ENCODE data around the gene NSMF. TPM values are rescaled to one million over a fixed set of nuclear protein-coding genes. Genes with fewer than 3 reads are reported as not detected.

NSMF gene
- total and polyA plus RNA-seq, 2 experiments from 2014 or later = 20.3 to 103 TPM

GRCh38 chr9:137485343-137486140 lies 26.4 kb upstream of the NSMF start:
- Mint-ChIP-seq H3K4me1 (no peaks in the 10 kb centered on the region), H3K27ac (no peak overlapping the region), H3K9me3 (no peaks in the 10 kb centered on the region), H3K36me3 (ENCODE audit: low read depth) (no peaks in the 10 kb centered on the region), H3K4me3 (no peak overlapping the region), H3K27me3 (ENCODE audit: insufficient read depth, low read depth, poor library complexity) (peaks cover 3% of the 10 kb centered on the region)
- H3K79me2 ChIP-seq (replicated peaks; ENCODE audit: insufficient read depth) = no peaks in the 10 kb centered on the region
- no peaks in the 10 kb centered on the region for H4K20me1 ChIP-seq (replicated peaks; ENCODE audit: insufficient read depth)
- no peak overlapping the region for H3K4me3 ChIP-seq
- no peak overlapping the region for H3K4me2 ChIP-seq
- ATAC-seq (no peak), DNase-seq (ENCODE audit: low spot score) (no peak)
- H3K9me2 ChIP-seq (ENCODE audit: insufficient read depth) = no peaks in the 10 kb centered on the region
- no peaks in the 10 kb centered on the region for H3F3A ChIP-seq (replicated peaks; ENCODE audit: low read depth)
- H3K27ac ChIP-seq (ENCODE audit: low read depth) = no peak overlapping the region
- no peaks in the 10 kb centered on the region for H3K36me3 ChIP-seq (ENCODE audit: insufficient read depth)
- TF ChIP-seq JUNB (IDR thresholded peaks at IDR 0.05; ENCODE audit: unreplicated experiment) (no peak), REST (IDR thresholded peaks at IDR 0.05; ENCODE audit: unreplicated experiment) (no peak), CTCF (conservative IDR thresholded peaks at IDR 0.05; ENCODE audit: low read depth in 2 of 2) (no peak), ETS1 (IDR thresholded peaks at IDR 0.05) (no peak), ZNF331 (CRISPR knock-in tag; IDR thresholded peaks at IDR 0.05; ENCODE audit: low read depth) (no peak), STAT1 (IDR thresholded peaks at IDR 0.05; ENCODE audit: unreplicated experiment) (no peak), NANOG (IDR thresholded peaks at IDR 0.05; ENCODE audit: borderline replicate concordance) (no peak), EZH2phosphoT487 (IDR thresholded peaks at IDR 0.05; ENCODE audit: unreplicated experiment) (no peak), ZNF114 (CRISPR knock-in tag; IDR thresholded peaks at IDR 0.05) (no peak), EZH2 (IDR thresholded peaks at IDR 0.05; ENCODE audit: low read depth, unreplicated experiment) (no peak), ZNF462 (CRISPR knock-in tag; IDR thresholded peaks at IDR 0.05) (no peak), POLR2AphosphoS5 (IDR thresholded peaks at IDR 0.05; ENCODE audit: low read depth) (no peak)
- no peak overlapping the region for H2AFZ ChIP-seq
- H3K4me1 ChIP-seq (ENCODE audit: insufficient read depth) = no peaks in the 10 kb centered on the region
- no peaks in the 10 kb centered on the region for H3K27me3 ChIP-seq (ENCODE audit: insufficient read depth)
